Activated naive CD4-positive, alpha-beta T cell treated with anti-CD3 and anti-CD28 coated beads, Interleukin-2, amount 10 ng/mL, durations not matched to agents 7 days and 5 days (primary cell): ENCODE measurements around the gene SLC4A5.

ENCODE experiments used
- CTCF ChIA-PET: fragments of 350-600 bp; sonication (Branson Sonifier 250); formaldehyde crosslinking; loops from one replicate; lab custom pipeline; 2021; ENCODE audit warnings: antibody characterized with exemption; lab: Charles Lee
- DNase-seq: peaks from one replicate; pipeline ENCODE4 v3.0.0-alpha.2; 2020
- H3K27ac Mint-ChIP-seq: one replicate; pipeline ENCODE4 v1.8.0; 2021; ENCODE audit warnings: mild to moderate bottlenecking, moderate library complexity, mixed read lengths
- H3K27me3 Mint-ChIP-seq: one replicate; pipeline ENCODE4 v1.8.0; 2021; ENCODE audit warnings: mild to moderate bottlenecking, mixed read lengths
- H3K36me3 Mint-ChIP-seq: one replicate; pipeline ENCODE4 v1.8.0; 2021; ENCODE audit warnings: mixed read lengths
- H3K4me1 Mint-ChIP-seq: one replicate; pipeline ENCODE4 v1.8.0; 2021; ENCODE audit warnings: mixed read lengths
- H3K4me3 Mint-ChIP-seq: one replicate; pipeline ENCODE4 v1.8.0; 2021; ENCODE audit warnings: mild to moderate bottlenecking, moderate library complexity, mixed read lengths
- H3K9me3 Mint-ChIP-seq: one replicate; pipeline ENCODE4 v1.8.0; 2021; ENCODE audit warnings: mixed read lengths

Gene SLC4A5

DNA sequence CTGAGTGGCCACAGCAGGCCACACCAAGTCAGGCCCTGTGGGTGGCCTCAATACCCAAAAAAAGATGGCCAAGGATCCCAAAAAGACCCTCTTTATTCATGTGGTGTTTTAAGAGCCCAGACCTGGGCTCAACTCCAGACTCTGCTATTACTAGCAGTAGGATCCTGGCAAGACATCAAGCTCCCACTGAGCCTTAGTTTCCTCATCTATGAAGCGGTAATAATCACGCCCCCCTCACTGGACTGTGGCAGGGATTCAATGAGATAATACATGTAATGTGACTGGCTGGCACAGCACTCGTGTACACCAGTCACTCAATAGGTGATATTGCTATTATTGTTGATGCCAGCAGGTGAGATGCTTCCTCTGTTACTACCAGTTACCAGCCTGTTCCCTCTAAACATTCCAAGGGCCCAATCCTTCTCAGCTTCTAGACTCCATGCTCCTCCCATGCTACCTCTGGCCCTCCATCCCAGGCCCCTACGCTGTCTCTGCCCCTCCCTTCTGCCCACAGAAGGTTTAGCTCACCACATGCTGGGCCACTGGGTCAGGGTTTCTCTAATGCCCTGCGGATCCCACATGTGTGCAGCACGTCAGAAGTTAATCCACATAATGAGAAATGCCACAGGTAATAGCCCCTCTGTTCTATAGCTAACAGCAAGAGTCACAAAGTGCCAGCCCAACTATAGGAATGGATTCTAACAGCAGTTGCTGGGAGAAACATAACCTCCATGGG lies 51.2 kb downstream of the SLC4A5 start:
- H3K4me3 Mint-ChIP-seq = no peak overlapping the region
- peaks cover 2% of the 10 kb centered on the region for H3K36me3 Mint-ChIP-seq
- H3K4me1 Mint-ChIP-seq = peaks cover 21% of the 10 kb centered on the region
- H3K27ac Mint-ChIP-seq = peak overlapping the region; percentile 16
- H3K27me3 Mint-ChIP-seq = peaks cover 4% of the 10 kb centered on the region
- CTCF ChIA-PET = interaction anchor here (4.2 kb wide), 1 partner anchor 44 kb away, joined by 19 read pairs; no protein-coding TSS in a partner anchor
- H3K9me3 Mint-ChIP-seq = no peaks in the 10 kb centered on the region
- DNase-seq = no peak

DNA sequence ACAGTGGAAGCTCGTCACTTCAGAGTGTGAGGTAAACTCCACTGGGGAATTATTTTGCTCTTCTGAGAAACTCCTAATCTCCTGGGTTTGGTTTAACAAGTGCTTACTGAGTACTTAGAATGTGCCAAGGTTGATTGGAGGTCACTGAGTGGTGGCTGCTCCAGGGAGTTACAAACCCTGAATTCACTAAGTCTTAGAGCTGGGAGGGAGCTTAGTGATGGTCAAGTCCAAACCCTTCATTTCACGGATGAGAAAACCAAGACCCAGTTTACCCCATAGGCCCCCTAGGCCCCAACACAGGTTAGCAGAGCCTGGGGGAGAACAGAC lies 52.0 kb downstream of the SLC4A5 start:
- CTCF ChIA-PET = interaction anchor here (1.1 to 4.2 kb wide), 3 partner anchors 13 to 44 kb away, joined by 4 to 19 read pairs (median 6); no protein-coding TSS in a partner anchor
- Mint-ChIP-seq H3K36me3 (peaks cover 2% of the 10 kb centered on the region), H3K9me3 (no peaks in the 10 kb centered on the region), H3K27ac (peak overlapping the region; percentile 91), H3K4me1 (peaks cover 21% of the 10 kb centered on the region), H3K4me3 (no peak overlapping the region), H3K27me3 (peaks cover 4% of the 10 kb centered on the region)
- no peak for DNase-seq

DNA sequence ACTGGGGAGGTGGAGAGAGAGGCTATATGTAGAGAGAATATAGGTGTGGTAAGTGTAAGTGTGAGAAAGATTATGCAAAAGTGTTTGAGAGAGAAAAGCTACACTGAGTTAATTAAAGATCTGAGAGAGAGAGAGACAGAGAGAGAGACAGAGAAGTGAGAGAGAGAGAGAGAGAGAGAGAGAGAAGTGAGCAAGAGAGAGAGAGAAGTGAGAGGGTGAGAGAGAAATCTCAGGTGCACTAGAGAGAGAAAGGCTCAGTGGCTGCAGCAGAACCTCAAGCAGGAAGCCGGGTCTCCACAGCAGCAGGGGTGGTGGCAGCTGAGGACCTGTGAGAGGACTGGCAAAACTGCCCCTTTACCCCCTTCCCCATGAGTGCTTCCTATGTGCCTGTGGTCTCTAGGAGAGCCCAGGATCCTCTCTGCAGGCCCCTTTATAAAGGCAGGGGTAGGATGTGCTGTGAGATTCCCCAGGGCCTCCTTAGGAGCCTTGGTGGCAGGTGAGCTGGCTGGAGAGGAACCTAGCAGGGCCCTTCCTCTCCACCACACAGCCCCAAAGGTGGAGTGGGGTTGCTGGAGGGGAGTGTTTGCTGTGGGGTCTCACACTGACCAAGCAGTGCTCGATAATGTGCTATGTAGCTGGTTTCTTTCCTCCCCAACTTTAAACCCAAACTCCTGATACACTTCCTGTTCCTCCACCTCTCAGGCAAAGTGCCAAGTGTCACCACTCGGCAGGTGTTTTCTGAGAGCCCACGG lies 52.6 kb downstream of the SLC4A5 start:
- Mint-ChIP-seq H3K9me3 (no peaks in the 10 kb centered on the region), H3K36me3 (peaks cover 2% of the 10 kb centered on the region), H3K27me3 (peaks cover 4% of the 10 kb centered on the region), H3K4me1 (peaks cover 21% of the 10 kb centered on the region), H3K27ac (peak overlapping the region; percentile 91), H3K4me3 (peak overlapping the region; percentile 46)
- peak; percentile 70 for DNase-seq
- CTCF ChIA-PET = interaction anchor here (1.1 to 4.2 kb wide), 3 partner anchors 12 to 45 kb away, joined by 4 to 19 read pairs (median 6); no protein-coding TSS in a partner anchor

DNA sequence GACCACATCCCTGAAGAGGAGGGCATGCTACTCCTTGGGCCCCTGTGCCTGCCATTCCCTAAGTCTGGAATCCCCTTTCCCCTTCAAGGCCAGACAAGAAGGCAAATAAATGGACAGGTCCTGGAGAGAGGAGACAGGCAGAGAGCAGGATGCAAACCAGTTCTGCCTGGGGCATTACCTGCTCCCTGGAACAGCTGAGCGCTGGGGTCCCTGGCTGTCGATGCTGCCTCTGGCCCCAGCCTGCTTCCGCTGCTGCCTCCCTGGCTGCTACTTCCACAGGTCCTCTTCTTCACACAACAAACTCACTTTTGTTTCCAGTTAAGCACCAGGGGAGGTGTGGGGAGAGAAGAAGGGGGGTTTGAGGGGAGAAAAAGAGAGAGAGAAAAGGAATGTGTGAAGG lies 53.1 kb downstream of the SLC4A5 start:
- DNase-seq = no peak
- Mint-ChIP-seq H3K4me1 (peaks cover 21% of the 10 kb centered on the region), H3K27me3 (peaks cover 4% of the 10 kb centered on the region), H3K27ac (peak overlapping the region; percentile 91), H3K4me3 (peak overlapping the region; percentile 46), H3K9me3 (no peaks in the 10 kb centered on the region), H3K36me3 (peaks cover 2% of the 10 kb centered on the region)
- CTCF ChIA-PET = interaction anchor here (1.1 to 4.2 kb wide), 3 partner anchors 12 to 46 kb away, joined by 4 to 19 read pairs (median 6); no protein-coding TSS in a partner anchor

DNA sequence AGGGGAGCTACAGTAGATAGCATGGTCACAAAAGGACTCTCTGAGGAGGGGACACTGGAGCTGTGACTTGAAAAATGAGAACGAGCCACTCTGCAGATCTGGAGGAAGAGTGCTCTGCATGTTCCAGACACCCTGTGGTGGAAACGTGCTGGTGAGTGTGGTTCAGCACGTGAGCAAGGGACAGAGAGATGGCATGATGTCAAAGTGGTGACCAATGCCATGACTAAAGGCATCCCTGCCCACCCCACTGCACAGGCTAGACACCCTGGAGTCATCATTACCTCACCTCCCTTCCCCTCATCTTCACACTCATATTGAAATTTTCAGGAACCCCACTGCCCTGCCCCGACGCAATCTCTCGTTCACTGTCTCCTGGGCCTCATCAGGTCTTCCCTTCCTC lies 56.5 kb downstream of the SLC4A5 start:
- CTCF ChIA-PET = interaction anchor here (1.2 kb wide), 1 partner anchor 49 kb away, joined by 4 read pairs; no protein-coding TSS in a partner anchor
- no peak overlapping the region for H3K4me3 Mint-ChIP-seq
- no peak overlapping the region for H3K27ac Mint-ChIP-seq
- H3K4me1 Mint-ChIP-seq = peaks cover 17% of the 10 kb centered on the region
- no peaks in the 10 kb centered on the region for H3K9me3 Mint-ChIP-seq
- peaks cover 4% of the 10 kb centered on the region for H3K27me3 Mint-ChIP-seq
- no peak for DNase-seq
- peaks cover 2% of the 10 kb centered on the region for H3K36me3 Mint-ChIP-seq

DNA sequence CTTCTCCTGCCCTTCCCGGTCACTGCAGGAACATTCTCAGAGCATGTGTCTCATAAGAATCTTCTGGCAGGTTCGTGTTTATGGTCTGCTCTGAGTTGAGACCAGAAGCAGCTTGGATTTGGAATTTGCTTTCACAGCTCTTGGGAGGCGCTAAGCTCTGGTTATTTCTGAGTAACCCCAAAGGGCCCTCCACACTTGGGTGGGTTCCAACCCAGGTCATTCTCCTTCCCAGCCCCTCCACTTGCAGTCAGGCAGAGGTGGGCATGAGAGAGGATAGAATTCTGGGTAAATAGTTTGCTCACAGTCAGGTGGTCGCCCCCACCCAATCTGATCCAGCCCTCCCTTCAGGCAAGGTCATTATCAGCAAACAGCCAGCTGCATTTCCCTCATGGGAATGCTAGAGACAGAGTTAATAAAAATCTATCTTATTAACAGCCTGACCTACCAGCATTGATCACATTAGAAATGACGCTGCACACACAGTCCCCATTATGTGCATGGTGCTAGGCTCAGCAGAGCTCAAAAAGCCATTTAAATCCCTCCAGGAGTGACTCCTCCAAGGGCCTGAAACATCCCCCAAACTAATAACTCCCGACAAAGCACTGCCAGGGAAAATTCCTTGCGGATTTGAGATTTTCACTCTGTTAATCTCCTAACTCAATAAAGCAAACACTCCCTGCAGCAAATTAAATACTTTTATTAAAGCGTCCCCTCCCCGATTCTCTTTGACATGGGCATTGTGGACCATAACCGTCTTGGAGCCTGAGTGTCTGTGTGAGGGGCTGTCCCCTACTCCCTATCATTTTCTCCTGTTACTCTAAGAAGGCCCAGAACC lies 61.9 kb downstream of the SLC4A5 start:
- Mint-ChIP-seq H3K27me3 (peaks cover 25% of the 10 kb centered on the region), H3K36me3 (no peaks in the 10 kb centered on the region), H3K9me3 (no peaks in the 10 kb centered on the region), H3K4me3 (no peak overlapping the region), H3K27ac (no peak overlapping the region), H3K4me1 (no peaks in the 10 kb centered on the region)
- CTCF ChIA-PET = interaction anchor here (1.3 to 1.4 kb wide), 2 partner anchors 8 to 54 kb away, joined by 3 read pairs; no protein-coding TSS in a partner anchor
- no peak for DNase-seq

DNA sequence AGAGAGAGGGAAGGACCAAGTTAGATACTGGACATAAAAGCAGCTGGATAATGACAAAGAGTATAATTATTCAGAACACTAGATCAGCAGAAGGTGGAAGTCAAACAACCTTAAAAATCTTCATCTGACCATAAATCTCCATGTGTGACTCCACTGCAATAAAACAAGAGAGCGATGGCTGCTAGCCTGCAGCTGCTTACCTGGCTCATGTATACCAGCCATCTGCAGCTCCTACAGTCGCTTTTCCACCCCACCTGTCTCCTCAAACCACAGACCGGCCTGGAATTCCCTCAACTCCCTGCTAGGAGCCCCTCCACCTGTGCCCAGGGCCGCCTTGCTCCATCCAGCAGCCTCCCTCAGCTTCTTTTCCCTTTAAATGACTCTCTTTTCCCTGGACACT lies 64.5 kb downstream of the SLC4A5 start:
- Mint-ChIP-seq H3K27ac (no peak overlapping the region), H3K4me3 (no peak overlapping the region), H3K9me3 (no peaks in the 10 kb centered on the region), H3K4me1 (no peaks in the 10 kb centered on the region), H3K27me3 (peaks cover 25% of the 10 kb centered on the region), H3K36me3 (no peaks in the 10 kb centered on the region)
- CTCF ChIA-PET = interaction anchor here (0.8 kb wide), 1 partner anchor 12 kb away, joined by 4 read pairs; no protein-coding TSS in a partner anchor
- no peak for DNase-seq

DNA sequence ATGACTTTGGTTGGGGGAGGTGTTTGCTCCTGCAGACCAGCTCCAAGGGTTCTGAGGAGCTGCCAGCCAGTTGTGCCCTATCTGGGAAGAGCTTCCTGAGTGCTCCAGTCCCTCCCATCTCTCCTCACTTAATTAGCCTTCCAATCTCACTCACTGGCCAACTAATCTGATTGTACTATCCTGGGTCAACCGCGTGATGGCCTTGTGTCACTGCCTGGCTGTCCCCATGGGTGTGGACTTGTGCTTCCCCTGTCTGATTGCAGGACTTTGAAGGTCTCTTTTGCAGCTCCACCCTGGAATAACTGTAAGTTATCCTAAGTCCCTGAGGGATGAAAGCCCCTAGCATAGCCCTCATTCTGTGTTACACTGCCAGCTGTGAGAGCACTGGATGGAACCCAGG lies 65.0 kb downstream of the SLC4A5 start:
- Mint-ChIP-seq H3K9me3 (no peaks in the 10 kb centered on the region), H3K27ac (no peak overlapping the region), H3K4me1 (no peaks in the 10 kb centered on the region), H3K4me3 (no peak overlapping the region), H3K36me3 (no peaks in the 10 kb centered on the region), H3K27me3 (peaks cover 25% of the 10 kb centered on the region)
- CTCF ChIA-PET = interaction anchor here (0.8 kb wide), 1 partner anchor 13 kb away, joined by 4 read pairs; no protein-coding TSS in a partner anchor
- DNase-seq = no peak

DNA sequence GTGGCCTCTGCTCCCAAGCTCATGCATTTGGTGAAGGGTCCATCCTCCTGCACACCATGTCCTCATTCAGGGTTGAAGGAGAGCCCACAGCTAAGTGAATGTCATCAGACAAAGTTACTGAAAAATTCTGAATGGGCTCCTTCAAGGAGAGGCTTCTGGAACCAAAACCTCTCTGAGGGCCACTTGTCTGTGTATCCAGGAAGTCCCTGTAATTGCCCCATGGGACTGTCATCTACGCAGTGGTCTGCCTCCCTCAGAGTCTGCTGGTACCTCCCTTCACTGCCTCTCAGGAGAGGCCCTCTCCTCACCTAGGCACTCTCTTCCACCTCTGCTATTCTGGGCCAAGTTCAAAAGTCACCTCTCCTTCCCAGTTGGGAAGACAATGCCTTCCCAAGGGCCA lies 68.0 kb downstream of the SLC4A5 start:
- no peak for DNase-seq
- H3K4me1 Mint-ChIP-seq = peaks cover 4% of the 10 kb centered on the region
- no peak overlapping the region for H3K4me3 Mint-ChIP-seq
- no peak overlapping the region for H3K27ac Mint-ChIP-seq
- no peaks in the 10 kb centered on the region for H3K36me3 Mint-ChIP-seq
- no peaks in the 10 kb centered on the region for H3K9me3 Mint-ChIP-seq
- H3K27me3 Mint-ChIP-seq = peaks cover 24% of the 10 kb centered on the region
- CTCF ChIA-PET = interaction anchor here (1.5 kb wide), 1 partner anchor 60 kb away, joined by 7 read pairs; no protein-coding TSS in a partner anchor

DNA sequence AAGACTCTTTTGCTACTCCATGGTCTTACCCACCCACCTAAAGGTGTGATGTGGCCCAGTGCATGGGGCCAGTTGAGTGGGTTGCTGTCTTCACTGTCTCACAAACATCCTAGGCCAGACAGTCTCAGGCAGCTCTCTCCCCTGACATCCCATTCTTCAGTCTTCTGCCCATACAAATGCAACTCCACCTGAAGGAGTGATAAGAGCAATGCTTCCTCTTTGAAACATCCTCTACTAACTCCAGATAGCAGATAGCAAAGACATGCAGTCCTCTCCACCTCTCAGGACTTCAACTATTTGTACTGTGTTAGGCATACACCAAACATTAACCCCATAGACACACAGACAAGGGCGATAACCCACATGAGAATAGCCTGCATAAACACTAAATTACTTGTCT lies 73.5 kb downstream of the SLC4A5 start:
- no peak for DNase-seq
- H3K9me3 Mint-ChIP-seq = no peaks in the 10 kb centered on the region
- no peak overlapping the region for H3K4me3 Mint-ChIP-seq
- H3K27ac Mint-ChIP-seq = peak overlapping the region; percentile 53
- CTCF ChIA-PET = interaction anchor here (0.6 to 1.2 kb wide), 2 partner anchors 18 to 446 kb away, joined by 3 read pairs; no protein-coding TSS in a partner anchor
- H3K36me3 Mint-ChIP-seq = peaks cover 8% of the 10 kb centered on the region
- H3K4me1 Mint-ChIP-seq = peaks cover 42% of the 10 kb centered on the region
- H3K27me3 Mint-ChIP-seq = no peaks in the 10 kb centered on the region

DNA sequence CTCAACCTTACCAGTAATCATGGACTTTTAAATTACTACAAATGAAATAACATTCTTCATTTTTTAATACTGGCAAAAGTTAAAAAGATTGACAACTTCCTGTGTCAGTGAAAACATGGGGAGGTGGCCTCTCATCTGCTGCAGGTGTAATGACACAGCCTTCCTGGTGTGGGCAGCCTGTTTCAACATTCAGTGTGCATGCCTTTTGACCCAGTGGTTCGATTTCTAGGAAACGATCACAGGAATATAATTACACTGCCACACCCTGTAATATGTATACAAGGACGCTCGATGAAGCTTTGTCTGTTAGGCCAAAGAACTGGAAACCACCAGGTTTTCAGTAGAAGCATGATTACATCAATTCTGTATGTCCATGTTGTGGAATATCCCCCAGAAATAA lies 76.1 kb downstream of the SLC4A5 start:
- Mint-ChIP-seq H3K9me3 (no peaks in the 10 kb centered on the region), H3K27me3 (no peaks in the 10 kb centered on the region), H3K36me3 (peaks cover 8% of the 10 kb centered on the region), H3K4me3 (peak overlapping the region; percentile 48), H3K4me1 (peaks cover 43% of the 10 kb centered on the region), H3K27ac (peak overlapping the region; percentile 97)
- DNase-seq = peak; percentile 83
- CTCF ChIA-PET = interaction anchor here (1.0 to 2.6 kb wide), 9 partner anchors 17 to 442 kb away, joined by 3 to 36 read pairs (median 3); no protein-coding TSS in a partner anchor

DNA sequence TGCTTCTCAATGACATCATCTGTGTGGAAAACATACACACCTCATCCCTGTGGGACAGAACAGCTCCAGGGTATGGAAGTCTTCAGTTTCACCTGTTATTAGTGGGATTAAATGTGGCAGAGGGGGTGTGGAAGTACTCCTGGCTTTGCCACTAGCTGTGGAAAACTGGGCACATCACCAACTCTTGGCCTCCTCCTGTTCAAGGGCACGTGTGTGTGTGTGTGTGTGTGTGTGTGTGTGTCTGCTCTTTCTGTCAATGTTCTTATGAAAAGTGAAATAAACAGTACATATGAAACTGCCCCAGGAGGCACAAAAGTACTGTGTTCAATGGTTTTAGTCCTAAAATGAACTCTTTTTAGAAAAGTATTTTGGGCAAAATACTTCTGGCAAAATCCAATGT lies 78.9 kb downstream of the SLC4A5 start:
- peaks cover 41% of the 10 kb centered on the region for H3K4me1 Mint-ChIP-seq
- no peak for DNase-seq
- H3K4me3 Mint-ChIP-seq = no peak overlapping the region
- CTCF ChIA-PET = interaction anchor here (1.2 to 2.9 kb wide), 3 partner anchors 15 to 71 kb away, joined by 5 to 23 read pairs (median 6); no protein-coding TSS in a partner anchor
- H3K27ac Mint-ChIP-seq = no peak overlapping the region
- no peaks in the 10 kb centered on the region for H3K9me3 Mint-ChIP-seq
- H3K36me3 Mint-ChIP-seq = peaks cover 8% of the 10 kb centered on the region
- H3K27me3 Mint-ChIP-seq = peaks cover 4% of the 10 kb centered on the region

DNA sequence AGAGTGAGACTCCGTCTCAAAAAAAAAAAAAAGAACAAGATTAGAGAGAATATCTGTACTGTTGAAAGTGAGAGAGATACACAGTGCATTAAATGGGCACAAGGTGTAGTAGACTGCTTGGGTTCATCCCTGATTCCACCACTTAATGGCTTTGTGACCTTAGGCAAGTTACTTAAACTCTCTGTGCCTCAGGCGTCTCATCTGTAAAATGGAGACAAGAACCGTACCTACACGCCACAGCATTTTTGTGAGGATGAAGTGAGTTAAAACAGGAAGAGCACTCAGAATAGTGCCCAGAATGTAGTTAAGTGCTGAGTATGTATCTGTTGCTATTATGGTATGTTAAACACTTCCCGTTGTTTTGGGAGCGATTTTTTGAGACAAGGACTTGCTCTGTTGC lies 80.5 kb downstream of the SLC4A5 start:
- Mint-ChIP-seq H3K27ac (no peak overlapping the region), H3K4me1 (peaks cover 31% of the 10 kb centered on the region), H3K36me3 (peaks cover 6% of the 10 kb centered on the region), H3K9me3 (no peaks in the 10 kb centered on the region), H3K27me3 (peaks cover 4% of the 10 kb centered on the region), H3K4me3 (no peak overlapping the region)
- DNase-seq = no peak
- CTCF ChIA-PET = no interaction called here
